IMR-90 (cell line): Measurements from ENCODE around the gene MAP3K1. TPM values are rescaled to one million over a fixed set of nuclear protein-coding genes. Genes with fewer than 3 reads are reported as not detected.

Experiments
- ATAC-seq: fragments of 200-7000 bp; cut with Tn5 transposase; 2 replicates; pipeline ENCODE4 v1.9.1; 2020; ENCODE audit warnings: low read depth, mild to moderate bottlenecking, moderate library complexity
- BruUV-seq: library from RNA; stranded (reverse); fragments of 400-500 nt; replicated peaks from 2 replicates; lab custom pipeline; 2021; lab: Mats Ljungman, UMichigan
- CTCF ChIA-PET: fragments of 300-600 bp; formaldehyde crosslinking; extraction: SDS; loops from one replicate; lab custom pipeline; 2021; ENCODE audit warnings: antibody characterized with exemption; lab: Yijun Ruan, JAX
- POLR2A ChIA-PET: fragments of 300-600 bp; sonication (Branson Sonifier 250); formaldehyde crosslinking; loops from one replicate; lab custom pipeline; 2022; ENCODE audit warnings: antibody characterized with exemption; ENCODE audit not compliant: unreplicated experiment; lab: Charles Lee
- DNase-seq: peaks from one replicate; pipeline ENCODE4 v3.0.0; 2013
- H2AFZ ChIP-seq: replicated peaks from 2 replicates; pipeline ENCODE3; 2013; ENCODE audit warnings: low read length, mild to moderate bottlenecking; ENCODE audit not compliant: poor library complexity
- H2AK5ac ChIP-seq: 2 replicates; pipeline ENCODE4 v1.6.1; 2013; ENCODE audit warnings: low read depth, low read length, inconsistent platforms
- H2AK9ac ChIP-seq: replicated peaks from 2 replicates; pipeline ENCODE3; 2013; ENCODE audit warnings: mild to moderate bottlenecking, low read depth, low read length, moderate library complexity; ENCODE audit not compliant: poor library complexity
- H2BK120ac ChIP-seq: 2 replicates; pipeline ENCODE4 v1.6.1; 2013; ENCODE audit warnings: low read depth, low read length, inconsistent platforms
- H2BK15ac ChIP-seq: 3 replicates; pipeline ENCODE4 v1.6.1; 2013; ENCODE audit warnings: low read depth, low read length, inconsistent platforms
- H2BK20ac ChIP-seq: 2 replicates; pipeline ENCODE4 v1.6.1; 2013; ENCODE audit warnings: low read depth, mild to moderate bottlenecking, inconsistent platforms, low read length, moderate library complexity
- H2BK5ac ChIP-seq: 2 replicates; pipeline ENCODE4 v1.6.1; 2013; ENCODE audit warnings: mild to moderate bottlenecking, low read depth, low read length, inconsistent platforms; ENCODE audit not compliant: poor library complexity, severe bottlenecking
- H3K14ac ChIP-seq: replicated peaks from 2 replicates; pipeline ENCODE4 v1.6.1; 2013; ENCODE audit warnings: low read depth, low read length, inconsistent platforms
- H3K18ac ChIP-seq: 2 replicates; pipeline ENCODE4 v1.6.1; 2013; ENCODE audit warnings: low read depth, low read length, control low read depth
- H3K23ac ChIP-seq: 2 replicates; pipeline ENCODE4 v1.6.1; 2013; ENCODE audit warnings: low read depth, low read length, inconsistent platforms
- H3K27ac ChIP-seq: 2 replicates; pipeline ENCODE4 v1.5.1; 2013; ENCODE audit warnings: mild to moderate bottlenecking, control low read depth, low read length; ENCODE audit not compliant: insufficient read depth
- H3K27me3 ChIP-seq: 2 replicates; pipeline ENCODE4 v1.6.1; 2013; ENCODE audit warnings: low read length; ENCODE audit not compliant: control insufficient read depth, insufficient read depth
- H3K36me3 ChIP-seq: 2 replicates; pipeline ENCODE4 v1.6.1; 2013; ENCODE audit warnings: low read length, mixed read lengths; ENCODE audit not compliant: control insufficient read depth, insufficient read depth
- H3K4ac ChIP-seq: 2 replicates; pipeline ENCODE4 v1.6.1; 2013; ENCODE audit warnings: low read depth, low read length, inconsistent platforms
- H3K4me1 ChIP-seq: 2 replicates; pipeline ENCODE4 v1.6.1; 2013; ENCODE audit warnings: low read length, mixed read lengths; ENCODE audit not compliant: control insufficient read depth, insufficient read depth
- H3K4me2 ChIP-seq: 2 replicates; pipeline ENCODE4 v1.6.1; 2013; ENCODE audit warnings: low read depth, mild to moderate bottlenecking, control low read depth, low read length, moderate library complexity
- H3K4me3 ChIP-seq: 2 replicates; pipeline ENCODE4 v1.5.1; 2013; ENCODE audit warnings: low read depth, mild to moderate bottlenecking, control low read depth, low read length, moderate library complexity; ENCODE audit not compliant: insufficient read depth
- H3K56ac ChIP-seq: 2 replicates; pipeline ENCODE4 v1.6.1; 2013; ENCODE audit warnings: low read length, inconsistent platforms; ENCODE audit not compliant: insufficient read depth; ENCODE audit errors: extremely low read depth
- H3K79me1 ChIP-seq, 2 experiments: 2 replicates each; pipeline ENCODE4 v1.6.1; 2013; ENCODE audit warnings: low read length in 2 of 2, inconsistent platforms in 1 of 2, low read depth in 1 of 2
- H3K9ac ChIP-seq: 2 replicates; pipeline ENCODE4 v1.6.1; 2013; ENCODE audit warnings: low read depth, low read length, control low read depth
- H3K9me1 ChIP-seq: 2 replicates; pipeline ENCODE4 v1.6.1; 2013; ENCODE audit warnings: low read length, inconsistent platforms; ENCODE audit not compliant: insufficient read depth
- H3K9me3 ChIP-seq: 2 replicates; pipeline ENCODE4 v1.6.1; 2013; ENCODE audit warnings: low read length; ENCODE audit not compliant: control insufficient read depth, insufficient read depth
- H4K20me1 ChIP-seq: 2 replicates; pipeline ENCODE4 v1.6.1; 2013; ENCODE audit warnings: low read length, inconsistent platforms; ENCODE audit not compliant: insufficient read depth
- H4K5ac ChIP-seq: 2 replicates; pipeline ENCODE4 v1.6.1; 2013; ENCODE audit warnings: mild to moderate bottlenecking, low read depth, low read length, control low read depth
- H4K8ac ChIP-seq, 2 experiments: 2 replicates each; pipeline ENCODE4 v1.6.1; 2013; ENCODE audit warnings: low read depth in 2 of 2, low read length in 2 of 2, control low read depth in 1 of 2, inconsistent platforms in 1 of 2
- H4K91ac ChIP-seq: 2 replicates; pipeline ENCODE4 v1.6.1; 2013; ENCODE audit warnings: low read depth, low read length, inconsistent platforms; ENCODE audit not compliant: insufficient read depth
- BHLHE40 ChIP-seq: fragments of 150-350 bp; IDR thresholded peaks from 2 replicates; pipeline ENCODE4 v1.6.1; 2016; ENCODE audit warnings: mild to moderate bottlenecking, low read depth, low read length
- CHD1 ChIP-seq: IDR thresholded peaks from 2 replicates; pipeline ENCODE4 v1.6.1; 2012; ENCODE audit warnings: low read depth, low read length, improper control_type of control experiment
- NFE2L2 ChIP-seq: fragments of 150-350 bp; IDR thresholded peaks from 2 replicates; pipeline ENCODE4 v1.6.1; 2016; ENCODE audit warnings: low read depth, mild to moderate bottlenecking, low read length
- POLR2A ChIP-seq: IDR thresholded peaks from 2 replicates; pipeline ENCODE4 v1.6.1; 2012; ENCODE audit warnings: mild to moderate bottlenecking, low read depth, low read length
- WGBS, 2 experiments: methylation state at CpG; one replicate each; pipeline versions ENCODE4 v1.1.5 to v1.1.7; 2013; ENCODE audit warnings: missing lambda C conversion rate in 2 of 2; ENCODE audit not compliant: insufficient read length in 1 of 2; ENCODE audit errors: extremely low coverage in 2 of 2; 5-methylcytosine and 5-hydroxymethylcytosine counted together
- dilution Hi-C: fragments of 300-500 bp; cut with HindIII; formaldehyde crosslinking; loops from one replicate; pipeline ENCODE4 v1.14.3; 2018; ENCODE audit warnings: low sequenced_read_pairs; ENCODE audit not compliant: unreplicated experiment
- in situ Hi-C: fragments of 300-500 bp; cut with MboI; formaldehyde crosslinking; loops from 3 replicates; pipeline ENCODE4 v1.14.3; 2019; ENCODE audit warnings: low sequenced_read_pairs, inconsistent platforms, mixed read lengths
- intact Hi-C: fragments of 100-400 bp; cut with micrococcal nuclease; formaldehyde crosslinking; loops from 2 replicates; pipeline ENCODE4 v1.10.0; 2022
- polyA plus RNA-seq, 3 experiments: library from polyadenylated mRNA; depleted of rRNA; stranded (reverse); fragments of >200 nt; gene quantifications; 2 replicates each; pipeline ENCODE4 v1.2.3, GENCODE V29; 2012; ENCODE audit warnings: low replicate concordance in 1 of 3
- total RNA-seq: library from RNA; depleted of rRNA; stranded (reverse); fragments of >200 nt; gene quantifications from 2 replicates; pipeline ENCODE4 v1.2.3, GENCODE V29; 2012
- TF ChIP-seq, protein P1 (sequence below): fragments of 150-350 bp; IDR thresholded peaks from 2 replicates; pipeline ENCODE4 v1.6.1; 2016; ENCODE audit warnings: low read depth, mild to moderate bottlenecking, low read length, moderate library complexity, borderline replicate concordance

Gene MAP3K1
- total and polyA plus RNA-seq, 2 of the 4 experiments (the other 2 are of a cell fraction), result 3.8 to 18.8 TPM

DNA sequence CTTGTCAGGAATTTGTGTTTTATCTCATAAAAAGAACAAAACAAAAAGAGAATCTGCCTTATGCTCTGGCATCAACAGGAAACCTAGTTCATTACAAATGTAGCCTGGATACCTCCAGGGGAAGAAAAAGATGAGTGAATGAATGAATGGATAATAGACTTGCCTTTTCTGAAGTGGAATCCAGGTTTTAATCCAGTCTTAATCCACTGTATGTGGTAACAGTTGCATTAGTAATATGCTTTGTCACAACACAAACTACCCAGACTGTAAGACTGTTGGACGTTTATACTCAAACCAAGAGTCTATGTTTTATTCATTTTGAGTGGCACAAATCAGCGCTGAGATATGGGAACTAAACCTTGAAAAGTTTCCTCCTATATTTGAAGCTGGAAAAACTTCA is 32.1 kb upstream of the MAP3K1 start:
- no peak overlapping the region for H2AK9ac ChIP-seq
- no peak overlapping the region for H3K23ac ChIP-seq
- H4K20me1 ChIP-seq, result no peaks in the 10 kb centered on the region
- H3K27ac ChIP-seq, result no peak overlapping the region
- DNase-seq (no peak), ATAC-seq (no peak)
- no peaks in the 10 kb centered on the region for H3K9me1 ChIP-seq
- H3K27me3 ChIP-seq, result no peaks in the 10 kb centered on the region
- intact Hi-C loops (no loop called here), dilution Hi-C loops (no loop called here), in situ Hi-C loops (no loop called here)
- BruUV-seq, result no TSS peak
- H2BK15ac ChIP-seq, result no peak overlapping the region
- CTCF ChIA-PET, result no interaction called here
- no peak overlapping the region for H3K4me2 ChIP-seq
- no peak overlapping the region for H3K56ac ChIP-seq
- H2AFZ ChIP-seq, result no peak overlapping the region
- no peak overlapping the region for H3K4ac ChIP-seq
- no peak overlapping the region for H4K5ac ChIP-seq
- no peaks in the 10 kb centered on the region for H3K36me3 ChIP-seq
- H3K9ac ChIP-seq, result no peak overlapping the region
- no peak overlapping the region for H2BK120ac ChIP-seq
- H3K9me3 ChIP-seq, result no peaks in the 10 kb centered on the region
- no peak overlapping the region for H3K4me3 ChIP-seq
- H3K18ac ChIP-seq, result no peak overlapping the region
- no peaks in the 10 kb centered on the region for H3K79me1 ChIP-seq
- H3K14ac ChIP-seq, result no peak overlapping the region
- no peak overlapping the region for H4K8ac ChIP-seq
- no peak overlapping the region for H2AK5ac ChIP-seq
- no CpG with 5 or more reads among the region's 2 CpGs for WGBS, 2 experiments
- H2BK20ac ChIP-seq, result no peak overlapping the region
- no peak overlapping the region for H2BK5ac ChIP-seq
- POLR2A ChIA-PET, result no interaction called here
- H3K4me1 ChIP-seq, result no peaks in the 10 kb centered on the region
- no peak overlapping the region for H4K91ac ChIP-seq
- TF ChIP-seq CHD1 (no peak), BHLHE40 (no peak), NFE2L2 (no peak), POLR2A (no peak)
- TF ChIP-seq, protein P1, sequence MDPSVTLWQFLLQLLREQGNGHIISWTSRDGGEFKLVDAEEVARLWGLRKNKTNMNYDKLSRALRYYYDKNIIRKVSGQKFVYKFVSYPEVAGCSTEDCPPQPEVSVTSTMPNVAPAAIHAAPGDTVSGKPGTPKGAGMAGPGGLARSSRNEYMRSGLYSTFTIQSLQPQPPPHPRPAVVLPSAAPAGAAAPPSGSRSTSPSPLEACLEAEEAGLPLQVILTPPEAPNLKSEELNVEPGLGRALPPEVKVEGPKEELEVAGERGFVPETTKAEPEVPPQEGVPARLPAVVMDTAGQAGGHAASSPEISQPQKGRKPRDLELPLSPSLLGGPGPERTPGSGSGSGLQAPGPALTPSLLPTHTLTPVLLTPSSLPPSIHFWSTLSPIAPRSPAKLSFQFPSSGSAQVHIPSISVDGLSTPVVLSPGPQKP, result no peak
